Measurements from ENCODE around the gene FAM193B. TPM values are rescaled to one million over a fixed set of nuclear protein-coding genes. Genes with fewer than 3 reads are reported as not detected.

Gene FAM193B
- total and polyA plus RNA-seq, 4 donors: 14.3 to 31.8 (median 15.8) TPM

DNA sequence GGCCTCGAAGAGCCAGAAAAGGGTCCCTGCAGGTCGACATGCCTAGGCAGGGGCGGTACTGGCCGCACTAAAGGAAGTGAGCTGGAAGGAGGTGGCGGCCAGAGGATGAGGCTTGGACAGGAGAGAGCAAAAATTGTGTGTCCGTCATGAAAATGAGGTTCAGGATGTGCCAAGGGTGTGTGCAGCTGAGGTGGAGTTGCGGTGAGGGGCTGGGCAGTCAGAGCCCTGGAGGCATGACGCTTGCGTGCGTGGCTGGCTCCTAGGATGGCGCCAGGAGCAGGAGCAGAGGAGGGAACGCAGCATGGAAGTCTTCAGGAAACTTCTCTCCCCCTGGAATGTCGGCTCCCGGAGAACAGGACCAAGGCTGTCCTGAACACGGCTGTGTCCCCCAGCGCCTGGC, 51.5 kb downstream of the FAM193B start:
- WGBS: 86% methylated on average over 16 of the region's 16 CpGs
- H3K36me3 ChIP-seq (ENCODE audit: control insufficient read depth in 4 of 4, insufficient read depth in 3 of 4, low read depth in 1 of 4, low read length in 3 of 4): no peaks in the 10 kb centered on the region
- no peak overlapping the region for H3K4me3 ChIP-seq (ENCODE audit: low read depth in 1 of 3, low read length in 3 of 3)
- H3K9ac ChIP-seq (ENCODE audit: low read depth in 1 of 2, low read length in 2 of 2): no peak overlapping the region
- H3K4me1 ChIP-seq (ENCODE audit: control insufficient read depth in 4 of 4, insufficient read depth in 4 of 4, low read length in 3 of 4): peaks cover 0 to 7% (median 2%) of the 10 kb centered on the region in 4 donors
- no peaks in the 10 kb centered on the region for H3K27me3 ChIP-seq (ENCODE audit: control insufficient read depth in 4 of 4, insufficient read depth in 4 of 4, low read length in 3 of 4)
- no peak overlapping the region for H3K27ac ChIP-seq (ENCODE audit: low read depth in 1 of 2, low read length in 2 of 2)
- DNase-seq (ENCODE audit: low spot score): no peak
- no peaks in the 10 kb centered on the region for H3K9me3 ChIP-seq (ENCODE audit: control insufficient read depth in 4 of 4, low read length in 3 of 4)
- TF ChIP-seq YY1 (IDR thresholded peaks at IDR 0.05) (no peak), NR2F2 (IDR thresholded peaks at IDR 0.05) (no peak), EGR1 (IDR thresholded peaks at IDR 0.05; ENCODE audit: low read depth in 2 of 2) (no peak), FOXA1 (IDR thresholded peaks at IDR 0.05) (no peak), ATF3 (IDR thresholded peaks at IDR 0.05) (no peak), FOXA2 (IDR thresholded peaks at IDR 0.05) (no peak), RXRA (IDR thresholded peaks at IDR 0.05) (no peak), ZBTB33 (IDR thresholded peaks at IDR 0.05) (no peak), JUND (IDR thresholded peaks at IDR 0.05) (no peak), HNF4A (conservative IDR thresholded peaks at IDR 0.05) (no peak), SP1 (IDR thresholded peaks at IDR 0.05) (no peak), TAF1 (conservative IDR thresholded peaks at IDR 0.05) (no peak), RAD21 (IDR thresholded peaks at IDR 0.05) (no peak), GABPA (IDR thresholded peaks at IDR 0.05 in 1 of 2, conservative IDR thresholded peaks at IDR 0.05 in 1 of 2) (no peak), CTCF (IDR thresholded peaks at IDR 0.05; ENCODE audit: low read depth, low read length, missing input control) (no peak), HNF4G (IDR thresholded peaks at IDR 0.05) (no peak)
- TF ChIP-seq, protein P1, sequence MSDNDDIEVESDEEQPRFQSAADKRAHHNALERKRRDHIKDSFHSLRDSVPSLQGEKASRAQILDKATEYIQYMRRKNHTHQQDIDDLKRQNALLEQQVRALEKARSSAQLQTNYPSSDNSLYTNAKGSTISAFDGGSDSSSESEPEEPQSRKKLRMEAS (IDR thresholded peaks at IDR 0.05): no peak
- TF ChIP-seq, protein P2, sequence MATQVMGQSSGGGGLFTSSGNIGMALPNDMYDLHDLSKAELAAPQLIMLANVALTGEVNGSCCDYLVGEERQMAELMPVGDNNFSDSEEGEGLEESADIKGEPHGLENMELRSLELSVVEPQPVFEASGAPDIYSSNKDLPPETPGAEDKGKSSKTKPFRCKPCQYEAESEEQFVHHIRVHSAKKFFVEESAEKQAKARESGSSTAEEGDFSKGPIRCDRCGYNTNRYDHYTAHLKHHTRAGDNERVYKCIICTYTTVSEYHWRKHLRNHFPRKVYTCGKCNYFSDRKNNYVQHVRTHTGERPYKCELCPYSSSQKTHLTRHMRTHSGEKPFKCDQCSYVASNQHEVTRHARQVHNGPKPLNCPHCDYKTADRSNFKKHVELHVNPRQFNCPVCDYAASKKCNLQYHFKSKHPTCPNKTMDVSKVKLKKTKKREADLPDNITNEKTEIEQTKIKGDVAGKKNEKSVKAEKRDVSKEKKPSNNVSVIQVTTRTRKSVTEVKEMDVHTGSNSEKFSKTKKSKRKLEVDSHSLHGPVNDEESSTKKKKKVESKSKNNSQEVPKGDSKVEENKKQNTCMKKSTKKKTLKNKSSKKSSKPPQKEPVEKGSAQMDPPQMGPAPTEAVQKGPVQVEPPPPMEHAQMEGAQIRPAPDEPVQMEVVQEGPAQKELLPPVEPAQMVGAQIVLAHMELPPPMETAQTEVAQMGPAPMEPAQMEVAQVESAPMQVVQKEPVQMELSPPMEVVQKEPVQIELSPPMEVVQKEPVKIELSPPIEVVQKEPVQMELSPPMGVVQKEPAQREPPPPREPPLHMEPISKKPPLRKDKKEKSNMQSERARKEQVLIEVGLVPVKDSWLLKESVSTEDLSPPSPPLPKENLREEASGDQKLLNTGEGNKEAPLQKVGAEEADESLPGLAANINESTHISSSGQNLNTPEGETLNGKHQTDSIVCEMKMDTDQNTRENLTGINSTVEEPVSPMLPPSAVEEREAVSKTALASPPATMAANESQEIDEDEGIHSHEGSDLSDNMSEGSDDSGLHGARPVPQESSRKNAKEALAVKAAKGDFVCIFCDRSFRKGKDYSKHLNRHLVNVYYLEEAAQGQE (IDR thresholded peaks at IDR 0.05): no peak
